CD1c-positive myeloid dendritic cell (primary cell): ENCODE results near the gene IGF2BP2.
"Not testable (repeated sequence)": the region's sequence is repeated elsewhere in the genome, so short reads cannot be mapped to it uniquely, and the experiment has no call there.

Experiments
- DNase-seq: peaks from one replicate; pipeline ENCODE4 v3.0.0-alpha.2; 2016; ENCODE audit errors: extremely low spot score

The IGF2BP2 gene

GRCh38 chr3:185640308-185640707 is 184.5 kb downstream of the IGF2BP2 start:
- DNase-seq = no peak

GRCh38 chr3:185639632-185640206 is 185.1 kb downstream of the IGF2BP2 start:
- no peak for DNase-seq

GRCh38 chr3:185638651-185639050 is 186.2 kb downstream of the IGF2BP2 start:
- DNase-seq = not testable (repeated sequence)

GRCh38 chr3:185637388-185637787 is 187.5 kb downstream of the IGF2BP2 start:
- no peak for DNase-seq

GRCh38 chr3:185632996-185633395 is 191.8 kb downstream of the IGF2BP2 start:
- DNase-seq = no peak

GRCh38 chr3:185631508-185632206 is 193.2 kb downstream of the IGF2BP2 start:
- no peak for DNase-seq

GRCh38 chr3:185631108-185631507 is 193.7 kb downstream of the IGF2BP2 start:
- no peak for DNase-seq

- peak; percentile 4 for DNase-seq
These were observed 194.6 kb downstream of the IGF2BP2 start for GRCh38 chr3:185630182-185630622.

GRCh38 chr3:185629554-185630181 is 195.2 kb downstream of the IGF2BP2 start:
- no peak for DNase-seq

GRCh38 chr3:185625784-185626183 is 199.1 kb downstream of the IGF2BP2 start:
- no peak for DNase-seq

GRCh38 chr3:185623939-185624665 is 200.7 kb downstream of the IGF2BP2 start:
- no peak for DNase-seq

GRCh38 chr3:185613016-185613415 is 211.8 kb downstream of the IGF2BP2 start:
- DNase-seq = no peak

GRCh38 chr3:185606196-185606595 is 218.6 kb downstream of the IGF2BP2 start:
- DNase-seq = no peak

GRCh38 chr3:185605566-185605965 is 219.3 kb downstream of the IGF2BP2 start:
- DNase-seq = no peak

- DNase-seq = peak; percentile 38
These were observed 229.3 kb downstream of the IGF2BP2 start for GRCh38 chr3:185595526-185595925.

- DNase-seq = no peak
These were observed 230.8 kb downstream of the IGF2BP2 start for GRCh38 chr3:185594073-185594472.
